HepG2 (cell line): ENCODE measurements around the gene PGS1. TPM values are rescaled to one million over a fixed set of nuclear protein-coding genes. Genes with fewer than 3 reads are reported as not detected.

Source experiments
- ATAC-seq: fragments of 200-7000 bp; cut with Tn5 transposase; 3 replicates; pipeline ENCODE4 v1.9.1; 2020; ENCODE audit warnings: mild to moderate bottlenecking, moderate library complexity
- BruUV-seq: library from RNA; stranded (reverse); fragments of 400-500 nt; replicated peaks from 2 replicates; lab custom pipeline; 2021; lab: Mats Ljungman, UMichigan
- CTCF ChIA-PET: fragments of 300-600 bp; formaldehyde crosslinking; extraction: SDS; loops from one replicate; lab custom pipeline; 2021; ENCODE audit warnings: low total read pairs, inconsistent platforms, low intra/inter-chr PET ratio; lab: Yijun Ruan, JAX
- POLR2A ChIA-PET: fragments of 350-600 bp; sonication (Branson Sonifier 250); formaldehyde crosslinking; loops from one replicate; lab custom pipeline; 2020; ENCODE audit warnings: antibody characterized with exemption, inconsistent platforms; lab: Yijun Ruan, JAX
- DNase-seq: peaks from one replicate; pipeline ENCODE4 v3.0.0-alpha.2; 2015; ENCODE audit warnings: low spot score
- FAIRE-seq: peaks from 3 replicates; lab custom pipeline; 2011; peaks lifted over from hg19 to GRCh38; lab: Jason Lieb, UNC
- H2AFZ ChIP-seq: one replicate; pipeline ENCODE4 v1.6.1; 2011; ENCODE audit warnings: low read length, inconsistent platforms
- H3K27ac ChIP-seq: fragments of 300-600 bp; 3 replicates; pipeline ENCODE4 v1.8.0; 2011; ENCODE audit warnings: mixed run types, mild to moderate bottlenecking, mixed read lengths, low read length, inconsistent platforms; ENCODE audit not compliant: insufficient read depth; ENCODE audit errors: extremely low read length
- H3K27me3 ChIP-seq, 2 experiments: fragments of 200-600 bp in 1 of 2; 2 replicates in 1 of 2; 3 replicates in 1 of 2; pipeline versions ENCODE4 v1.6.0 to v1.8.0; 2011; ENCODE audit warnings: low read length in 2 of 2, mild to moderate bottlenecking in 2 of 2, moderate library complexity in 2 of 2, inconsistent platforms in 1 of 2; ENCODE audit not compliant: insufficient read depth in 2 of 2, control insufficient read depth in 1 of 2
- H3K36me3 ChIP-seq, 2 experiments: fragments of 200-600 bp in 1 of 2; replicated peaks in 1 of 2; 2 replicates in 1 of 2; 3 replicates in 1 of 2; pipeline versions ENCODE4 v1.5.1 to v1.8.0; 2011; ENCODE audit warnings: low read length in 2 of 2, inconsistent platforms in 1 of 2; ENCODE audit not compliant: insufficient read depth in 2 of 2, control insufficient read depth in 1 of 2
- H3K4me1 ChIP-seq: 2 replicates; pipeline ENCODE4 v1.5.1; 2012; ENCODE audit warnings: low read length, inconsistent platforms; ENCODE audit not compliant: insufficient read depth
- H3K4me2 ChIP-seq: 2 replicates; pipeline ENCODE4 v1.6.0; 2011; ENCODE audit warnings: low read depth, low read length, inconsistent platforms
- H3K4me3 ChIP-seq, 3 experiments: fragments of 200-600 bp in 1 of 3; sonication (generic), shearing (Covaris generic) in 1 of 3; replicated peaks in 1 of 3; 2 replicates each; pipeline ENCODE4 v1.5.1; 2011 to 2016; ENCODE audit warnings: low read length in 3 of 3, inconsistent platforms in 2 of 3, low read depth in 2 of 3, mild to moderate bottlenecking in 2 of 3, control low read depth in 1 of 3, mixed read lengths in 1 of 3; ENCODE audit not compliant: insufficient read depth in 1 of 3
- H3K79me2 ChIP-seq: one replicate; pipeline ENCODE4 v1.6.1; 2011; ENCODE audit warnings: low read length, inconsistent platforms; ENCODE audit not compliant: insufficient read depth
- H3K9ac ChIP-seq: 2 replicates; pipeline ENCODE4 v1.6.0; 2011; ENCODE audit warnings: mild to moderate bottlenecking, low read depth, low read length, inconsistent platforms; ENCODE audit not compliant: insufficient read depth
- H3K9me3 ChIP-seq: 2 replicates; pipeline ENCODE4 v1.5.1; 2012; ENCODE audit warnings: mild to moderate bottlenecking, low read length
- H4K20me1 ChIP-seq: 2 replicates; pipeline ENCODE4 v1.6.0; 2011; ENCODE audit warnings: inconsistent platforms, mild to moderate bottlenecking, low read length, moderate library complexity; ENCODE audit not compliant: insufficient read depth
- EHMT2 ChIP-seq: fragments of 200-600 bp; sonication (generic); IDR thresholded peaks from 2 replicates; pipeline ENCODE4 v1.7.0; 2017; ENCODE audit warnings: antibody characterized with exemption, low read depth, low read length, borderline replicate concordance
- GABPB1 ChIP-seq: IDR thresholded peaks from 2 replicates; pipeline ENCODE4 v1.6.1; 2016; ENCODE audit warnings: mild to moderate bottlenecking, missing genetic modification reagents, moderate library complexity, missing compliant biosample characterization
- MAFK ChIP-seq, 2 experiments: IDR thresholded peaks in 1 of 2; conservative IDR thresholded peaks in 1 of 2; 2 replicates each; pipeline ENCODE4 v1.6.1; 2011; ENCODE audit warnings: improper control_type of control experiment in 2 of 2, low read length in 2 of 2
- MLLT10 ChIP-seq: sonication (generic); formaldehyde crosslinking; IDR thresholded peaks from 2 replicates; pipeline ENCODE4 v1.4.0; 2020; ENCODE audit warnings: missing genetic modification reagents
- NFKBIZ ChIP-seq: IDR thresholded peaks from 2 replicates; pipeline ENCODE4 v1.6.1; 2018; ENCODE audit warnings: missing genetic modification reagents, missing compliant biosample characterization
- RBM22 ChIP-seq: fragments of 200-400 bp; formaldehyde crosslinking; optimal IDR thresholded peaks from 2 replicates; pipeline ENCODE3; 2017; ENCODE audit warnings: mild to moderate bottlenecking, low read length, moderate library complexity
- SALL1 ChIP-seq: sonication (generic); formaldehyde crosslinking; IDR thresholded peaks from 2 replicates; pipeline ENCODE4 v1.8.0; 2022; ENCODE audit warnings: mild to moderate bottlenecking, missing genetic modification reagents
- WIZ ChIP-seq: sonication (generic); formaldehyde crosslinking; IDR thresholded peaks from 2 replicates; pipeline ENCODE4 v1.5.1; 2020; ENCODE audit warnings: mild to moderate bottlenecking, missing genetic modification reagents
- ZBTB38 ChIP-seq: sonication (generic); formaldehyde crosslinking; IDR thresholded peaks from 2 replicates; pipeline ENCODE4 v1.5.1; 2020; ENCODE audit warnings: mild to moderate bottlenecking, missing genetic modification reagents
- ZFP36L1 ChIP-seq: sonication (generic); formaldehyde crosslinking; IDR thresholded peaks from 2 replicates; pipeline ENCODE4 v1.8.0; 2022; ENCODE audit warnings: mild to moderate bottlenecking, missing genetic modification reagents, moderate library complexity
- ZNF10 ChIP-seq: sonication (generic); formaldehyde crosslinking; IDR thresholded peaks from 2 replicates; pipeline ENCODE4 v1.4.0; 2020; ENCODE audit warnings: mild to moderate bottlenecking, low read depth, missing genetic modification reagents, borderline replicate concordance
- ZNF546 ChIP-seq: sonication (generic); formaldehyde crosslinking; conservative IDR thresholded peaks from 2 replicates; pipeline ENCODE4 v1.8.1; 2023; ENCODE audit warnings: mild to moderate bottlenecking, missing genetic modification reagents
- ZNF556 ChIP-seq: sonication (generic); formaldehyde crosslinking; IDR thresholded peaks from 2 replicates; pipeline ENCODE4 v1.4.0; 2020; ENCODE audit warnings: mild to moderate bottlenecking, missing genetic modification reagents, borderline replicate concordance
- ZNF572 ChIP-seq: sonication (generic); formaldehyde crosslinking; IDR thresholded peaks from 2 replicates; pipeline ENCODE4 v1.5.1; 2020; ENCODE audit warnings: mild to moderate bottlenecking, missing genetic modification reagents
- ZNF615 ChIP-seq: sonication (generic); formaldehyde crosslinking; IDR thresholded peaks from 2 replicates; pipeline ENCODE4 v1.5.0; 2020; ENCODE audit warnings: mild to moderate bottlenecking, missing genetic modification reagents, borderline replicate concordance
- ZNF720 ChIP-seq: sonication (generic); formaldehyde crosslinking; IDR thresholded peaks from 2 replicates; pipeline ENCODE4 v1.4.0; 2020; ENCODE audit warnings: missing genetic modification reagents
- ZNF724P ChIP-seq: sonication (generic); formaldehyde crosslinking; IDR thresholded peaks from 2 replicates; pipeline ENCODE4 v1.8.0; 2022; ENCODE audit warnings: missing genetic modification reagents, borderline replicate concordance
- ZNF850 ChIP-seq: sonication (generic); formaldehyde crosslinking; conservative IDR thresholded peaks from 2 replicates; pipeline ENCODE4 v1.9.0; 2021; ENCODE audit warnings: mild to moderate bottlenecking, missing genetic modification reagents
- ZSCAN29 ChIP-seq: sonication (generic); formaldehyde crosslinking; conservative IDR thresholded peaks from 2 replicates; pipeline ENCODE4 v1.4.0; 2020; ENCODE audit warnings: mild to moderate bottlenecking, missing genetic modification reagents
- WGBS: methylation state at CpG from one replicate; pipeline ENCODE4 v1.1.6; 2017; ENCODE audit warnings: low lambda C conversion rate; 5-methylcytosine and 5-hydroxymethylcytosine counted together
- in situ Hi-C: cut with HindIII; loops from 2 replicates; pipeline ENCODE4 v1.10.0; 2017; ENCODE audit warnings: low pct_unique_long_range_greater_than_20kb; ENCODE audit not compliant: extremely low pct_ligation_motif_present
- intact Hi-C: fragments of 100-400 bp; cut with micrococcal nuclease; formaldehyde crosslinking; loops from one replicate; pipeline ENCODE4 v1.10.0; 2022; ENCODE audit not compliant: unreplicated experiment
- polyA plus RNA-seq, 8 experiments: library from polyadenylated mRNA; depleted of rRNA in 3 of 8; stranded (reverse) in 7 of 8; unstranded in 1 of 8; fragments of >200 nt; fragmentation: Illumina TruSeq in 4 of 8; extraction: Trizol in 4 of 8; gene quantifications; 2 replicates each; pipeline versions ENCODE4 v1.2.1 to v1.2.3, GENCODE V29; 2011 to 2016; ENCODE audit warnings: low read depth in 4 of 8, missing spikeins in 1 of 8, mixed read lengths in 1 of 8; ENCODE audit not compliant: insufficient read depth in 1 of 8
- total RNA-seq, 5 experiments: library from RNA; depleted of rRNA; stranded (reverse); fragments of >200 nt; fragmentation: Illumina TruSeq; extraction: Trizol; gene quantifications; 2 replicates each; pipeline ENCODE4 v1.2.3, GENCODE V29; 2016; ENCODE audit warnings: low read depth in 1 of 5
- TF ChIP-seq, protein P1 (sequence below): sonication (generic); formaldehyde crosslinking; IDR thresholded peaks from 2 replicates; pipeline ENCODE4 v1.4.0; 2020; ENCODE audit warnings: missing genetic modification reagents
- TF ChIP-seq, protein P2 (sequence below): sonication (generic); formaldehyde crosslinking; conservative IDR thresholded peaks from 2 replicates; pipeline ENCODE4 v1.8.0; 2022; ENCODE audit warnings: low read depth, missing genetic modification reagents

The PGS1 gene
- total and polyA plus RNA-seq, 2 of the 13 experiments (the other 11 are each of a cell fraction or from before 2014, with no cell fraction given) = 25.9 to 31.5 TPM

DNA sequence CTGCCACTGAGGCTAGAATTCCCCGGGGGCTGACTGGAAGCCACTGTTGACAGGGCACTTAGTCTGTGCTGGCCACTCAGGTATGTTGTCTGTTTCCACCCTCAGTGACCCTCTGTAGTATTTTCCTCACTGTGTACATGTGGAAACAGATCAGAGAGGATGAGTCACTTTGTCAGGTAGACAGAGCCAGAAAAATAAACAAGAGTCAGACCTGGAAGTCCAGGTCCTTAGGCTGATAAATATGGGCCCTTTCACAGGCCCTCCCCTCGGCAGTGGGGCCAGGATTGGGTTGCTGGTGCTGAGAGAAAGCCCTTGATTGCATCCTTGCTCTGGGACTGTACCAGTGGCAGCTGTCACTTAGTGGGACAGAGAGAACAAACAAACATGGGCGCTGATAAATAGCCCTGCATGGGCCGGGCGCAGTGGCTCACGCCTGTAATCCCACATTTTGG lies 21.3 kb downstream of the PGS1 start (continued):
- no peak for TF ChIP-seq ZNF850
- TF ChIP-seq ZNF546 (CRISPR knock-in tag) = no peak

DNA sequence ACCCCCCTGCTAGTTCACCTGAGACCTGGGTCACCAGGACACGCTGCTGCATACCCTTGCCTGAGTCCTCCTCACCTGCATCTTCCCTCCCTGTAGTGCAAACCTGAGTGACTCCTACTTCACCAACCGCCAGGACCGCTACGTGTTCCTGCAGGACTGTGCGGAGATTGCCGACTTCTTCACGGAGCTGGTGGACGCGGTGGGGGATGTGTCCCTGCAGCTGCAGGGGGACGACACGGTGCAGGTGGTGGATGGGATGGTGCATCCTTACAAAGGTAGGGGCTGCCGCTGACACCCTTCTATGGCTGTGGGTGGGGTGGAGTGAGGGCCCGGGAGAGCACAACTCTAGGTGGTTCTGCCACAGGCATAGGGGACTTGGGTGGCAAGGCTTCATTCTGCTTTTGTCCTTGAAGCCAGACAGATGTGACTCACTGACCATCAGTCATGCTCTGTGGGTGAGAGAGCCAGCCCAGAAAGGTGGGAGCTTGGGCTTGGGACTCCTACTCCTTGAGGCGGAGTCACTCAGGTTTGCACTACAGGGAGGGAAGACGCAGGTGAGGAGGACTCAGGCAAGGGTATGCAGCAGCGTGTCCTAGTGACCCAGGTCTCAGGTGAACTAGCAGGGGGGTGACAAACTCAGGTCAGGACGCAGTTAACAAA lies 22.3 kb downstream of the PGS1 start:
- no peaks in the 10 kb centered on the region for H3K27me3 ChIP-seq
- no peak overlapping the region for H3K4me3 ChIP-seq
- peaks cover 50% of the 10 kb centered on the region for H3K4me1 ChIP-seq
- no peak for DNase-seq
- intact Hi-C loops = no loop called here
- ATAC-seq = no peak
- BruUV-seq = no TSS peak
- H3K9ac ChIP-seq = no peak overlapping the region
- ChIA-PET POLR2A (interaction anchor here (2.4 kb wide), 1 partner anchor 21 kb away, joined by 6 read pairs; no protein-coding TSS in a partner anchor), CTCF (no interaction called here)
- in situ Hi-C loops = no loop called here
- FAIRE-seq = no peak
- no peak overlapping the region for H2AFZ ChIP-seq
- no peaks in the 10 kb centered on the region for H3K79me2 ChIP-seq
- H3K4me2 ChIP-seq = no peak overlapping the region
- no peak overlapping the region for H3K27ac ChIP-seq
- peaks cover 44 to 90% of the 10 kb centered on the region in 2 experiments for H3K36me3 ChIP-seq
- H3K9me3 ChIP-seq = no peaks in the 10 kb centered on the region
- 95% methylated on average over 17 of the region's 17 CpGs for WGBS
- peaks cover 12% of the 10 kb centered on the region; the same call in 1 of the 2 replicates for H4K20me1 ChIP-seq
- TF ChIP-seq ZNF615 (CRISPR knock-in tag) (no peak), ZSCAN29 (CRISPR knock-in tag) (no peak), ZFP36L1 (no peak), ZNF556 (CRISPR knock-in tag) (no peak), ZNF10 (CRISPR knock-in tag) (no peak), SALL1 (no peak), RBM22 (peak; percentile 27), MLLT10 (CRISPR knock-in tag) (no peak), MAFK (conservative IDR thresholded peaks at IDR 0.05 in 1 of 2, IDR thresholded peaks at IDR 0.05 in 1 of 2; ENCODE audit: low read length in 2 of 2) (no peak), WIZ (CRISPR knock-in tag) (no peak), GABPB1 (no peak), ZNF724P (CRISPR knock-in tag) (no peak), ZNF572 (CRISPR knock-in tag) (0 out of 2 replicates have a peak, but pooled peaks have one; percentile 82), NFKBIZ (CRISPR knock-in tag) (no peak), EHMT2 (no peak), ZNF720 (no peak), ZBTB38 (CRISPR knock-in tag) (0 out of 2 replicates have a peak, but pooled peaks have one; percentile 20)
- TF ChIP-seq, protein P1, sequence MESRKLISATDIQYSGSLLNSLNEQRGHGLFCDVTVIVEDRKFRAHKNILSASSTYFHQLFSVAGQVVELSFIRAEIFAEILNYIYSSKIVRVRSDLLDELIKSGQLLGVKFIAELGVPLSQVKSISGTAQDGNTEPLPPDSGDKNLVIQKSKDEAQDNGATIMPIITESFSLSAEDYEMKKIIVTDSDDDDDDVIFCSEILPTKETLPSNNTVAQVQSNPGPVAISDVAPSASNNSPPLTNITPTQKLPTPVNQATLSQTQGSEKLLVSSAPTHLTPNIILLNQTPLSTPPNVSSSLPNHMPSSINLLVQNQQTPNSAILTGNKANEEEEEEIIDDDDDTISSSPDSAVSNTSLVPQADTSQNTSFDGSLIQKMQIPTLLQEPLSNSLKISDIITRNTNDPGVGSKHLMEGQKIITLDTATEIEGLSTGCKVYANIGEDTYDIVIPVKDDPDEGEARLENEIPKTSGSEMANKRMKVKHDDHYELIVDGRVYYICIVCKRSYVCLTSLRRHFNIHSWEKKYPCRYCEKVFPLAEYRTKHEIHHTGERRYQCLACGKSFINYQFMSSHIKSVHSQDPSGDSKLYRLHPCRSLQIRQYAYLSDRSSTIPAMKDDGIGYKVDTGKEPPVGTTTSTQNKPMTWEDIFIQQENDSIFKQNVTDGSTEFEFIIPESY (CRISPR knock-in tag) = 0 out of 2 replicates have a peak, but pooled peaks have one; percentile 15
- TF ChIP-seq, protein P2, sequence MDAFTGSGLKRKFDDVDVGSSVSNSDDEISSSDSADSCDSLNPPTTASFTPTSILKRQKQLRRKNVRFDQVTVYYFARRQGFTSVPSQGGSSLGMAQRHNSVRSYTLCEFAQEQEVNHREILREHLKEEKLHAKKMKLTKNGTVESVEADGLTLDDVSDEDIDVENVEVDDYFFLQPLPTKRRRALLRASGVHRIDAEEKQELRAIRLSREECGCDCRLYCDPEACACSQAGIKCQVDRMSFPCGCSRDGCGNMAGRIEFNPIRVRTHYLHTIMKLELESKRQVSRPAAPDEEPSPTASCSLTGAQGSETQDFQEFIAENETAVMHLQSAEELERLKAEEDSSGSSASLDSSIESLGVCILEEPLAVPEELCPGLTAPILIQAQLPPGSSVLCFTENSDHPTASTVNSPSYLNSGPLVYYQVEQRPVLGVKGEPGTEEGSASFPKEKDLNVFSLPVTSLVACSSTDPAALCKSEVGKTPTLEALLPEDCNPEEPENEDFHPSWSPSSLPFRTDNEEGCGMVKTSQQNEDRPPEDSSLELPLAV (CRISPR knock-in tag) = no peak
